Vagina (tissue), 2 donors: Measurements from ENCODE around the gene CCR9. TPM values are rescaled to one million over a fixed set of nuclear protein-coding genes. Genes with fewer than 3 reads are reported as not detected.

ENCODE experiments used
- DNase-seq, 2 donors: peaks; one replicate each; pipeline ENCODE4 v3.0.0-alpha.2; 2017; ENCODE audit errors: extremely low spot score in 2 of 2
- H3K27ac ChIP-seq: fragments of 200-600 bp; sonication (generic); one replicate; pipeline ENCODE4 v1.5.1; 2019
- H3K27me3 ChIP-seq: fragments of 200-600 bp; sonication (generic); one replicate; pipeline ENCODE4 v1.5.1; 2019
- H3K36me3 ChIP-seq, 2 donors: fragments of 200-600 bp; sonication (generic); one replicate each; pipeline ENCODE4 v1.5.1; 2017 to 2019
- H3K4me1 ChIP-seq: fragments of 200-600 bp; sonication (generic); one replicate; pipeline ENCODE4 v1.5.1; 2019
- H3K4me3 ChIP-seq, 2 donors: fragments of 200-600 bp; sonication (generic); 1 replicate in 1 of 2; 2 replicates in 1 of 2; pipeline ENCODE4 v1.5.1; 2016 to 2019
- H3K9me3 ChIP-seq: fragments of 200-600 bp; sonication (generic); one replicate; pipeline ENCODE4 v1.5.1; 2019
- POLR2A ChIP-seq, 2 donors: fragments of 450-650 bp; IDR thresholded peaks; one replicate each; pipeline ENCODE4 v1.6.1; 2017; ENCODE audit warnings: antibody characterized with exemption in 2 of 2, mild to moderate bottlenecking in 2 of 2, moderate library complexity in 2 of 2
- POLR2AphosphoS5 ChIP-seq, 2 donors: sonication (generic); formaldehyde crosslinking; IDR thresholded peaks; one replicate each; pipeline ENCODE4 v1.9.0; 2017; ENCODE audit warnings: antibody characterized with exemption in 2 of 2, mild to moderate bottlenecking in 2 of 2, low read depth in 1 of 2; ENCODE audit not compliant: insufficient read depth in 1 of 2
- intact Hi-C: fragments of 100-400 bp; cut with DNase I; formaldehyde crosslinking; loops from one replicate; pipeline ENCODE4 v1.15.1; 2023
- total RNA-seq: library from RNA; depleted of rRNA; stranded (reverse); fragments of >200 nt; gene quantifications from one replicate; pipeline ENCODE4 v1.2.3, GENCODE V29; 2016
- TF ChIP-seq, protein P1 (sequence below), 3 experiments: fragments of 450-650 bp in 2 of 3; fragments of 200-600 bp in 1 of 3; sonication (generic) in 1 of 3; IDR thresholded peaks; one replicate each; pipeline ENCODE4 v1.5.1; 2017 to 2019; ENCODE audit warnings: antibody characterized with exemption in 3 of 3, mild to moderate bottlenecking in 2 of 3, moderate library complexity in 2 of 3

CCR9 gene
- total RNA-seq, 1 donor from 2014 or later: not detected

- Histone ChIP-seq H3K36me3 (peaks cover 0 to 79% of the 10 kb centered on the region in 2 donors), H3K9me3 (no peaks in the 10 kb centered on the region), H3K4me1 (no peaks in the 10 kb centered on the region), H3K27me3 (no peaks in the 10 kb centered on the region), H3K27ac (no peak overlapping the region), H3K4me3 (no peak overlapping the region)
- TF ChIP-seq POLR2AphosphoS5 (IDR thresholded peaks at IDR 0.05; ENCODE audit: insufficient read depth in 1 of 2, low read depth in 1 of 2): no peak
- TF ChIP-seq, protein P1, sequence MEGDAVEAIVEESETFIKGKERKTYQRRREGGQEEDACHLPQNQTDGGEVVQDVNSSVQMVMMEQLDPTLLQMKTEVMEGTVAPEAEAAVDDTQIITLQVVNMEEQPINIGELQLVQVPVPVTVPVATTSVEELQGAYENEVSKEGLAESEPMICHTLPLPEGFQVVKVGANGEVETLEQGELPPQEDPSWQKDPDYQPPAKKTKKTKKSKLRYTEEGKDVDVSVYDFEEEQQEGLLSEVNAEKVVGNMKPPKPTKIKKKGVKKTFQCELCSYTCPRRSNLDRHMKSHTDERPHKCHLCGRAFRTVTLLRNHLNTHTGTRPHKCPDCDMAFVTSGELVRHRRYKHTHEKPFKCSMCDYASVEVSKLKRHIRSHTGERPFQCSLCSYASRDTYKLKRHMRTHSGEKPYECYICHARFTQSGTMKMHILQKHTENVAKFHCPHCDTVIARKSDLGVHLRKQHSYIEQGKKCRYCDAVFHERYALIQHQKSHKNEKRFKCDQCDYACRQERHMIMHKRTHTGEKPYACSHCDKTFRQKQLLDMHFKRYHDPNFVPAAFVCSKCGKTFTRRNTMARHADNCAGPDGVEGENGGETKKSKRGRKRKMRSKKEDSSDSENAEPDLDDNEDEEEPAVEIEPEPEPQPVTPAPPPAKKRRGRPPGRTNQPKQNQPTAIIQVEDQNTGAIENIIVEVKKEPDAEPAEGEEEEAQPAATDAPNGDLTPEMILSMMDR (IDR thresholded peaks at IDR 0.05): no peak
- TF ChIP-seq POLR2A (IDR thresholded peaks at IDR 0.05): no peak
- no peak for DNase-seq
- intact Hi-C loops: no loop called here
These were observed 45.2 kb downstream of the CCR9 start for GRCh38 chr3:45931496-45931895.

GRCh38 chr3:45932112-45932511, 45.8 kb downstream of the CCR9 start:
- no peaks in the 10 kb centered on the region for H3K27me3 ChIP-seq
- intact Hi-C loops: no loop called here
- no peak for TF ChIP-seq POLR2A (IDR thresholded peaks at IDR 0.05)
- TF ChIP-seq, protein P1 (IDR thresholded peaks at IDR 0.05): no peak
- no peak for TF ChIP-seq POLR2AphosphoS5 (IDR thresholded peaks at IDR 0.05; ENCODE audit: insufficient read depth in 1 of 2, low read depth in 1 of 2)
- DNase-seq: no peak
- no peaks in the 10 kb centered on the region for H3K4me1 ChIP-seq
- no peak overlapping the region for H3K27ac ChIP-seq
- peaks cover 0 to 80% of the 10 kb centered on the region in 2 donors for H3K36me3 ChIP-seq
- no peak overlapping the region for H3K4me3 ChIP-seq
- H3K9me3 ChIP-seq: no peaks in the 10 kb centered on the region

DNA sequence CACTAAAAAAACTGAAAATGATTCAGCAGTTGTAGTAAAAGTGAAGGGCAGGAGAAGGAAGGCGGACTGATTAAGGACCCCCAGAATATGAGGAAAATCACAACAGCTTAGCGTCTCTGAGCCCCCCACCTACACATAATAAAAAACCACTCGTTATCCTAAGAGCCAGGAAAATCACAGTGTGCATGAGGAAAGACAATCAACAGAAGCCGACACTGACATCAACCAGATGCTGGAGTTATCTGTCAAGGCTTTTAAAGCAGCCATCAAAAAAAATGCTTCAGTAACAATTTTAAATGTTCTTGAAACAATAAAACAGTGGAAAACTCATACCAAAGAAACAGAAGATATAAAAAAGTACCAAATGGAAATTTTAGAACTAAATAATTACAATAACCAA, 47.2 kb downstream of the CCR9 start:
- intact Hi-C loops: no loop called here
- H3K36me3 ChIP-seq: peaks cover 0 to 65% of the 10 kb centered on the region in 2 donors
- no peaks in the 10 kb centered on the region for H3K9me3 ChIP-seq
- no peak overlapping the region for H3K4me3 ChIP-seq
- TF ChIP-seq POLR2A (IDR thresholded peaks at IDR 0.05) (no peak), POLR2AphosphoS5 (IDR thresholded peaks at IDR 0.05; ENCODE audit: insufficient read depth in 1 of 2, low read depth in 1 of 2) (no peak)
- H3K4me1 ChIP-seq: no peaks in the 10 kb centered on the region
- no peaks in the 10 kb centered on the region for H3K27me3 ChIP-seq
- H3K27ac ChIP-seq: no peak overlapping the region
- no peak for DNase-seq

GRCh38 chr3:45936261-45936660, 49.9 kb downstream of the CCR9 start:
- DNase-seq: no peak
- intact Hi-C loops: loop anchor here (5.0 kb wide), 1 partner anchor 141 kb away; no protein-coding TSS in a partner anchor
- TF ChIP-seq POLR2AphosphoS5 (IDR thresholded peaks at IDR 0.05; ENCODE audit: insufficient read depth in 1 of 2, low read depth in 1 of 2) (no peak), POLR2A (IDR thresholded peaks at IDR 0.05) (no peak)
- TF ChIP-seq, protein P1 (IDR thresholded peaks at IDR 0.05): no peak
- peaks cover 0 to 45% of the 10 kb centered on the region in 2 donors for H3K36me3 ChIP-seq
- H3K4me3 ChIP-seq: no peak overlapping the region
- H3K9me3 ChIP-seq: no peaks in the 10 kb centered on the region
- no peak overlapping the region for H3K27ac ChIP-seq
- no peaks in the 10 kb centered on the region for H3K27me3 ChIP-seq
- peaks cover 12% of the 10 kb centered on the region for H3K4me1 ChIP-seq

DNA sequence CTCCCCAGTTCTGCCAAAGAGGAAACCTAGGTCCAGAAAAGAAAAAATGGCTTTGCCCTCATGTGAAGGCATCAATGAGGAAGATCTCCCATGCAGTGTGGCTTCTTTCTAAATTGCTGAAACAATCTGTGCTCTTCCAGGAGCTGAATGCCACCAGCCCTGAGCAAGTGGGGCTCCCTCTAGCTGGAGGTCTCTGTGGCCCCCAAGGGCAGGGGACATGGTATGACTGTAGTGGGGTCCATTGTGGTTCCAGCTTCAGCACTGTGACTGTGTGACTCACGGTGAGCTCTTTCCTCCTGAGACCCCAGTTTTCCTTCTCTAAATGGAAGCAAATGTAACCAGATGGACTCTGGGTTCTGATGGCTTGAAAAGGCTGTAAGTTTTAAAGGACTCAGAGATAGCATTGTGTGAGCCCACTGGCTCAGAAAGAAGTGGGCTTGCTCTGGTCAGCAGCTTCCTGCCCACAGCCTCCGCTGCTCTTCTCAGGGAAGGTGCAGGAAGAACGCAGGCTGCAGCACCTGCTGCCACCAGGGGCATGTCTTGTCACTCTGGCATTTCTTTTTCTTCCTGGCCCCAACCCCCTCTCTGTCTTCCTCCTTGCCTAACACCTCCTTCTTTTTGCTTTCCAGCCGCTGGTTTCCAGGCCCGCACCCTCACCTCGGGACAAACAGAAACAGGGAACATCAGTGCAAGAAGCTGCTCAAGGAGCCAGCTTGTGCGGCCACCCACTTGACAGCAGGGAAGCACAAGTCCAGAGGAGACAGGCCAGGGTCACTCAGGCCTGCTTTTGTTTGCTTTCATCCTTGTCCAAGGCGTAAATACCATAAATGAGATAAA, 51.1 kb downstream of the CCR9 start:
- Histone ChIP-seq H3K9me3 (no peaks in the 10 kb centered on the region), H3K4me3 (no peak overlapping the region), H3K36me3 (peaks cover 0 to 40% of the 10 kb centered on the region in 2 donors), H3K27ac (no peak overlapping the region), H3K4me1 (peaks cover 12% of the 10 kb centered on the region), H3K27me3 (no peaks in the 10 kb centered on the region)
- TF ChIP-seq, protein P1 (IDR thresholded peaks at IDR 0.05): no peak
- TF ChIP-seq POLR2A (IDR thresholded peaks at IDR 0.05) (no peak), POLR2AphosphoS5 (IDR thresholded peaks at IDR 0.05; ENCODE audit: insufficient read depth in 1 of 2, low read depth in 1 of 2) (no peak)
- intact Hi-C loops: loop anchor here (5.0 kb wide), 1 partner anchor 140 kb away; no protein-coding TSS in a partner anchor
- DNase-seq: no peak
